GM12891 (cell line): Measurements from ENCODE around the gene TMEM139.
"Not testable (repeated sequence)": the region's sequence is repeated elsewhere in the genome, so short reads cannot be mapped to it uniquely, and the experiment has no call there.

Experiments used
- DNase-seq: peaks from one replicate; pipeline ENCODE4 v3.0.0; 2011; ENCODE audit warnings: low spot score; ENCODE audit not compliant: insufficient read length
- FAIRE-seq: peaks from 2 replicates; lab custom pipeline; 2011; peaks lifted over from hg19 to GRCh38; lab: Jason Lieb, UNC
- PAX5 ChIP-seq: IDR thresholded peaks from 2 replicates; pipeline ENCODE4 v1.6.1; 2011; ENCODE audit warnings: low read length, moderate library complexity, mild to moderate bottlenecking; ENCODE audit not compliant: insufficient read depth, severe bottlenecking
- POLR2A ChIP-seq: IDR thresholded peaks from 2 replicates; pipeline ENCODE4 v1.6.1; 2011; ENCODE audit warnings: low read depth, low read length, control low read depth
- POLR2AphosphoS5 ChIP-seq: IDR thresholded peaks from 2 replicates; pipeline ENCODE4 v1.6.1; 2011; ENCODE audit warnings: low read depth, low read length, control low read depth
- POU2F2 ChIP-seq: IDR thresholded peaks from 2 replicates; pipeline ENCODE4 v1.6.1; 2011; ENCODE audit warnings: low read depth, mild to moderate bottlenecking, control low read depth, low read length, moderate library complexity
- SPI1 ChIP-seq: IDR thresholded peaks from 2 replicates; pipeline ENCODE4 v1.6.1; 2011; ENCODE audit warnings: low read depth, low read length, control low read depth
- TAF1 ChIP-seq: IDR thresholded peaks from 2 replicates; pipeline ENCODE4 v1.6.1; 2011; ENCODE audit warnings: low read depth, low read length, control low read depth

The TMEM139 gene

DNA sequence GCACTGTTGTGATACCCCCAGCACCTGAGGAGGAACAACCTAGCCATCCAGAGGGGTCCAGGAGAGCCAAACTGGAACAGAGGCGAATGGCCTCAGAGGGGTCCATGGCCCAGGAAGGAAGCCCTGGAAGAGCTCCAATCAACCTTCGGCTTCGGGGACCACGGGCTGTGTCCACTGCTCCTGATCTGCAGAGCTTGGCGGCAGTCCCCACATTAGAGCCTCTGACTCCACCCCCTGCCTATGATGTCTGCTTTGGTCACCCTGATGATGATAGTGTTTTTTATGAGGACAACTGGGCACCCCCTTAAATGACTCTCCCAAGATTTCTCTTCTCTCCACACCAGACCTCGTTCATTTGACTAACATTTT lies 1.7 kb downstream of the TMEM139 start:
- TF ChIP-seq POU2F2 (no peak), POLR2AphosphoS5 (no peak), POLR2A (no peak), TAF1 (no peak), PAX5 (no peak), SPI1 (no peak)
- FAIRE-seq, result no peak
- DNase-seq, result no peak

DNA sequence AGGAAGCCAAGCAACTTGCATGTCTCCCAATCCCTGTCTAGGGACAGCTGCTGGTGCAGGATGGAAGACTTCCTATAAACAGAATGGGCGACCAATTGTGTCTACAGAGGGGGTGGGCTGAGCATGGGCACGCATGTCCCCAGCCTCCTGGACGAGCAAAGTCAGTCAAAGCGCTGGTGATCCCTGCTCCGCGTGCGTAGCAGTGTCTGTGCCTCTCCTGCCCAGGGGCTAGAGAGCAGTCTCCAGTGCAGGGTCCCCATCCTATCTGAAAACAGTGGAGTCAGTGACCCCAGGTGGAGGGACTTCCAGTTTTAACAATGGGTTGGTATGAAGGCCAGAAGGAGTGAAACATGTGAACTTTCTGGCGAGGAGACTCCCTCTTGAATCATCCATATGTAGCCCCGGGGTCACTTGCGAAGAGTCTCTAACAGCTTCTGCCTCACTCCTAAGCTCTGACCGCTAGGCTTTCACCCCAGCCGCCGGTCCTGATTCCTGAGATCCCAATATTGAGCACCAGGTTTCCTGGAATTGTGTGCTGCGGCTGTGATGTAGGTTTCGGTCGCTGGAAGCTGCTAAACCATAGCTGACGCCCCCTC lies 2.7 kb downstream of the TMEM139 start:
- no peak for FAIRE-seq
- TF ChIP-seq POLR2AphosphoS5 (no peak), POU2F2 (no peak)
- DNase-seq, result no peak

GRCh38 chr7:143287935-143288826 lies 3.4 kb downstream of the TMEM139 start, which contains the start of gene CASP2:
CASP2 (plus strand) TSS chr7:143288351; CDS start chr7:143288456, 105 bp downstream.
- TF ChIP-seq SPI1 (no peak), POU2F2 (no peak), POLR2A (peak; percentile 71), TAF1 (peak; percentile 67; the same call in 1 of the 2 replicates), POLR2AphosphoS5 (peak; percentile 69), PAX5 (no peak)
- peak; percentile 99 for DNase-seq
- peak; percentile 96 for FAIRE-seq

DNA sequence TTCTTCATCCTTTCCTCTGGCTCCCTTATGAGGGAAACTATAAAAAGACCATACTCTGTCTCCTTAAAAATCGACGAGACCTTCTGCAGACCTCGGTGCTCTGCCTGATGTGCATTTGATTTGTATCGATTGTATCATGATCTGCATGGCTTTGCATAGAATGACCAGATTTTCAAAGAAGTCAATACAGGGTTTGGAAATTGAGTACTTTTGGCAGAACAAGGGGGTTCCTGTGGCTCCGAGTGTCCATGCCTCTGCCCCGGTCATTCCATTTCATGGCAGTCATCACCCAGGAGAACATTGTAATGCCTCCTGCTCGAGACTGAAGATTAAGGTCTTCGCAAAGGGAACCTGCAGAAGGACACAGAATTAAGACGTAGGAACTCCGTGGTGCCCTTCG lies 4.1 kb downstream of the TMEM139 start:
- no peak for FAIRE-seq
- TF ChIP-seq POU2F2, result no peak
- no peak for TF ChIP-seq POLR2A
- TF ChIP-seq SPI1, result no peak
- no peak for TF ChIP-seq POLR2AphosphoS5
- TF ChIP-seq TAF1, result no peak
- TF ChIP-seq PAX5, result no peak
- DNase-seq, result no peak

- no peak for FAIRE-seq
- DNase-seq, result no peak
- TF ChIP-seq POLR2A, result no peak
- TF ChIP-seq TAF1, result no peak
- peak; percentile 85 for TF ChIP-seq SPI1
Observed at GRCh38 chr7:143289421-143289820, 4.7 kb downstream of the TMEM139 start.

DNA sequence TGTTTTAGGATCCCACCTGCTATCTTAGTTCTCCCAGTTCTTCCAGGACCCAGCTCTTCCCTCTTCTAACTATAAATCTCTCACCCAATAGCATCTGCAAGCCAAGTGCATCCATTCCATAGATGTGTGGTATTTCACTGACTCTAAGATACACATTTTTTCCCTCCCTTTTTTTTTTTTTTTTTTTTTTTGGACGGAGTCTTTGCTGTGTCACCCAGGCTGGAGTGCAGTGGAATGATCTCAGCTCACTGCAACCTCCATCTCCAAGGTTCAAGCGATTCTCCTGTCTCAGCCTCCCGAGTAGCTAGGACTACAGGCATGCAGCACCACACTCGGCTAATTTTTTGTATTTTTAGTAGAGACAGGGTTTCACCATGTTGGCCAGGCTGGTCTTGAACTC lies 5.1 kb downstream of the TMEM139 start:
- DNase-seq, FAIRE-seq: not testable (repeated sequence)

DNA sequence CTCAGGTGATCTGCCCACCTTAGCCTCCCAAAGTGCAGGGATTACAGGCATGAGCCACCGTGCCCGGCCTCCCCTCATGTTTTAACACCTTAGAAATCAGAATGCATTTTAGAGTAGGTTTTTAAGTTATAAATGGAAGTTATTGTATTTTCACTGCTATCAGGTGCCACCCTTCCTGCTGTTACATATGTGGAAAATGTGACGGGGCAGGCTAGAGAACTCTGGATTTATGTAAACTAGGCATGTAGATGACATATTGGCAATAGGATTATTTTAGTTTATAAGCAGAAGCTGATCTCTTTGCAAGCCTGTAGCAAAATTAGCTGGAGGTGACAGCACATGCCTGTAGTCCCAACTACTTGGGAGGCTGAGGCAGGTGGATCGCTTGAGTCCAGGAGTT lies 5.5 kb downstream of the TMEM139 start:
- no peak for TF ChIP-seq PAX5
- no peak for TF ChIP-seq TAF1
- TF ChIP-seq POU2F2, result no peak
- TF ChIP-seq SPI1, result no peak
- no peak for TF ChIP-seq POLR2A
- TF ChIP-seq POLR2AphosphoS5, result no peak
- FAIRE-seq (no peak), DNase-seq (no peak)

GRCh38 chr7:143292876-143293275 lies 8.1 kb downstream of the TMEM139 start:
- TF ChIP-seq SPI1 (peak; percentile 43; the same call in 1 of the 2 replicates), POU2F2 (no peak), PAX5 (no peak), POLR2AphosphoS5 (no peak)
- FAIRE-seq (no peak), DNase-seq (no peak)

- FAIRE-seq (peak; percentile 38), DNase-seq (no peak)
- TF ChIP-seq TAF1 (no peak), POLR2A (no peak), POLR2AphosphoS5 (no peak), SPI1 (no peak), PAX5 (no peak), POU2F2 (no peak)
Observed at GRCh38 chr7:143295870-143296269, 11.1 kb downstream of the TMEM139 start.

- TF ChIP-seq TAF1, result no peak
- no peak for TF ChIP-seq POLR2AphosphoS5
- TF ChIP-seq POLR2A, result no peak
- TF ChIP-seq PAX5, result no peak
- no peak for TF ChIP-seq POU2F2
- TF ChIP-seq SPI1, result no peak
- FAIRE-seq, result no peak
Observed at GRCh38 chr7:143296686-143297085, 11.9 kb downstream of the TMEM139 start.

GRCh38 chr7:143299346-143299745 lies 14.6 kb downstream of the TMEM139 start:
- TF ChIP-seq SPI1, result no peak
- no peak for TF ChIP-seq POLR2AphosphoS5
- no peak for TF ChIP-seq PAX5
- TF ChIP-seq POLR2A, result no peak
- no peak for TF ChIP-seq POU2F2
- no peak for TF ChIP-seq TAF1
- no peak for DNase-seq
- no peak for FAIRE-seq

More at GRCh38 chr7:143296686-143297085, 11.9 kb downstream of the TMEM139 start:
- no peak for DNase-seq
